ENCODE measurements around the gene GPR42. TPM values are rescaled to one million over a fixed set of nuclear protein-coding genes. Genes with fewer than 3 reads are reported as not detected.

GPR42 gene
- total and polyA plus RNA-seq, 4 donors: 0.21 to 1.5 TPM; not detected in 2

- DNase-seq: no peak
- H3K9me3 ChIP-seq (ENCODE audit: control insufficient read depth in 4 of 4, insufficient read depth in 3 of 4, low read length in 3 of 4): no peaks in the 10 kb centered on the region
- H3K27me3 ChIP-seq (ENCODE audit: control insufficient read depth in 3 of 3, insufficient read depth in 3 of 3, low read length in 2 of 3): no peaks in the 10 kb centered on the region
- H3K27ac ChIP-seq (ENCODE audit: low read depth in 1 of 2, low read length in 1 of 2): no peak overlapping the region
- H3K4me3 ChIP-seq: no peak overlapping the region
- H3K36me3 ChIP-seq (ENCODE audit: control insufficient read depth in 4 of 4, insufficient read depth in 4 of 4, low read length in 4 of 4): no peaks in the 10 kb centered on the region
- 81 to 83% methylated on average over 17 of the region's 17 CpGs for WGBS, 2 donors
- no peak for TF ChIP-seq CTCF (IDR thresholded peaks at IDR 0.05; ENCODE audit: control extremely low read depth, extremely low read depth)
- no peak for ATAC-seq (ENCODE audit: insufficient read depth, low FRiP score)
- peaks cover 0 to 10% (median 0%) of the 10 kb centered on the region in 5 donors for H3K4me1 ChIP-seq (ENCODE audit: control insufficient read depth in 5 of 5, insufficient read depth in 5 of 5, low read length in 5 of 5)
- H3K9ac ChIP-seq (ENCODE audit: insufficient read depth in 1 of 2, low read length in 2 of 2): no peak overlapping the region
Observed at GRCh38 chr19:35349614-35350521, 21.0 kb upstream of the GPR42 start.

GRCh38 chr19:35350591-35350990, 20.3 kb upstream of the GPR42 start:
- no peak for TF ChIP-seq CTCF (IDR thresholded peaks at IDR 0.05; ENCODE audit: control extremely low read depth, extremely low read depth)
- no peak overlapping the region for H3K4me3 ChIP-seq
- no peak overlapping the region for H3K9ac ChIP-seq (ENCODE audit: insufficient read depth in 1 of 2, low read length in 2 of 2)
- no peaks in the 10 kb centered on the region for H3K36me3 ChIP-seq (ENCODE audit: control insufficient read depth in 4 of 4, insufficient read depth in 4 of 4, low read length in 4 of 4)
- H3K9me3 ChIP-seq (ENCODE audit: control insufficient read depth in 4 of 4, insufficient read depth in 3 of 4, low read length in 3 of 4): no peaks in the 10 kb centered on the region
- H3K27ac ChIP-seq (ENCODE audit: low read depth in 1 of 2, low read length in 1 of 2): no peak overlapping the region
- ATAC-seq (ENCODE audit: insufficient read depth, low FRiP score) (no peak), DNase-seq (no peak)
- peaks cover 0 to 16% (median 0%) of the 10 kb centered on the region in 5 donors for H3K4me1 ChIP-seq (ENCODE audit: control insufficient read depth in 5 of 5, insufficient read depth in 5 of 5, low read length in 5 of 5)
- WGBS, 2 donors: 90 to 96% methylated on average over 7 of the region's 7 CpGs
- H3K27me3 ChIP-seq (ENCODE audit: control insufficient read depth in 3 of 3, insufficient read depth in 3 of 3, low read length in 2 of 3): no peaks in the 10 kb centered on the region

GRCh38 chr19:35351411-35352176, 19.3 kb upstream of the GPR42 start:
- H3K4me1 ChIP-seq (ENCODE audit: control insufficient read depth in 5 of 5, insufficient read depth in 5 of 5, low read length in 5 of 5): peaks cover 0 to 26% (median 0%) of the 10 kb centered on the region in 5 donors
- H3K27ac ChIP-seq (ENCODE audit: low read depth in 1 of 2, low read length in 1 of 2): no peak overlapping the region
- no peak for DNase-seq
- no peaks in the 10 kb centered on the region for H3K9me3 ChIP-seq (ENCODE audit: control insufficient read depth in 4 of 4, insufficient read depth in 3 of 4, low read length in 3 of 4)
- ATAC-seq (ENCODE audit: insufficient read depth, low FRiP score): no peak
- H3K9ac ChIP-seq (ENCODE audit: insufficient read depth in 1 of 2, low read length in 2 of 2): no peak overlapping the region
- no peaks in the 10 kb centered on the region for H3K27me3 ChIP-seq (ENCODE audit: control insufficient read depth in 3 of 3, insufficient read depth in 3 of 3, low read length in 2 of 3)
- H3K36me3 ChIP-seq (ENCODE audit: control insufficient read depth in 4 of 4, insufficient read depth in 4 of 4, low read length in 4 of 4): no peaks in the 10 kb centered on the region
- TF ChIP-seq CTCF (IDR thresholded peaks at IDR 0.05; ENCODE audit: control extremely low read depth, extremely low read depth): no peak
- no peak overlapping the region for H3K4me3 ChIP-seq
- 94 to 97% methylated on average over 46 to 47 of the region's 47 CpGs for WGBS, 2 donors

Measured in lung (tissue), 12 donors.